K562 (cell line): ENCODE measurements around the gene OR7G1. TPM values are rescaled to one million over a fixed set of nuclear protein-coding genes. Genes with fewer than 3 reads are reported as not detected.

Experiments used
- AFF4 ChIP-seq: sonication (generic); formaldehyde crosslinking; IDR thresholded peaks from 2 replicates; pipeline ENCODE4 v1.8.0; 2023; ENCODE audit warnings: mild to moderate bottlenecking, missing genetic modification reagents
- CHD7 ChIP-seq: fragments of 200-600 bp; sonication (generic); IDR thresholded peaks from one replicate; pipeline ENCODE4 v1.6.1; 2012; ENCODE audit warnings: mild to moderate bottlenecking, low read depth, low read length, inconsistent platforms
- CREB1 ChIP-seq, 2 experiments: sonication (generic) in 1 of 2; formaldehyde crosslinking in 1 of 2; IDR thresholded peaks; 2 replicates each; pipeline versions ENCODE4 v1.6.1 to v1.8.0; 2012 to 2022; ENCODE audit warnings: inconsistent platforms in 1 of 2, mild to moderate bottlenecking in 1 of 2, missing genetic modification reagents in 1 of 2, moderate library complexity in 1 of 2
- ZHX1 ChIP-seq: fragments of 150-350 bp; conservative IDR thresholded peaks from 2 replicates; pipeline ENCODE4 v1.6.1; 2014; ENCODE audit warnings: low read length
- ZNF253 ChIP-seq: fragments of 250-450 bp; sonication (Bioruptor Pico); conservative IDR thresholded peaks from 2 replicates; pipeline ENCODE4 v1.6.1; 2021; ENCODE audit warnings: mild to moderate bottlenecking
- polyA plus RNA-seq, 8 experiments: library from polyadenylated mRNA; depleted of rRNA in 4 of 8; stranded (reverse) in 5 of 8; unstranded in 3 of 8; fragments of >200 nt; fragmentation: Nextera tagmentation in 2 of 8; fragmentation: Illumina TruSeq in 1 of 8; extraction: Ambion mirVana in 2 of 8; extraction: Trizol in 1 of 8; gene quantifications; 2 replicates each; pipeline versions ENCODE4 v1.2.1 to v1.2.3, GENCODE V29; 2011 to 2014; ENCODE audit warnings: inconsistent platforms in 1 of 8, missing spikeins in 1 of 8
- total RNA-seq, 7 experiments: library from RNA; depleted of rRNA in 6 of 7; stranded (reverse); fragments of >200 nt in 6 of 7; fragmentation: Illumina TruSeq in 2 of 7; extraction: Trizol in 2 of 7; gene quantifications; 2 replicates each; pipeline versions ENCODE4 v1.2.1 to v1.2.3, GENCODE V29; 2011 to 2021; ENCODE audit warnings: low replicate concordance in 1 of 7
- TF ChIP-seq, protein P1 (sequence below): sonication (generic); formaldehyde crosslinking; IDR thresholded peaks from 2 replicates; pipeline ENCODE4 v1.8.0; 2022; ENCODE audit warnings: mild to moderate bottlenecking, low read depth, missing genetic modification reagents

OR7G1 gene
- total and polyA plus RNA-seq, 9 of the 15 experiments (the other 6 are each of a cell fraction or from before 2014, with no cell fraction given), result not detected

DNA sequence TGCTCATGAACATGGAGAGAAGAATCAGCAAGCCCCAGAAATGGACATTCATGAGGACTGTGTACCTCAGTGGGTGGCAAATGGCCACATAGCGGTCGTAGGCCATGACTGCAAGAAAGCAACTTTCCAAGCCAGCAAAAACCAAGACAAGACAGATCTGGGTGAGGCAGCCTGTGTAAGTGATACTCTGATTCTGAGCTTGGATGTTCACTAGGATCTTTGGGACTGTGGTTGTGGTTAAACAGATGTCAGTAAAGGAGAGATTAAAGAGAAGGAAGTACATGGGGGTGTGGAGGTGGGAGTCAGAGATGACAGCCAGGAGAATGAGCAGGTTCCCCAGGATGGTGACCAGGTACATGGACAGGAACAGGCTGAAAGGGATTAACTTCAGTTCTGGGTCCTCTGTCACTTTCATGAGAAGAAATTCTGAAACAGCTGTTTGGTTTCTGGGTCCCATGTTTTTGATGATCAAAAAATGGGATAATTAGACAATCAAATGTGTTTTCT lies at the start of gene OR7G1 (continued):
- TF ChIP-seq ZHX1 (no peak), CREB1 (IDR thresholded peaks at IDR 0.05) (no peak), CREB1 (CRISPR knock-in tag; IDR thresholded peaks at IDR 0.05) (no peak), ZNF253 (no peak), AFF4 (CRISPR knock-in tag) (no peak), CHD7 (no peak)
- TF ChIP-seq, protein P1, sequence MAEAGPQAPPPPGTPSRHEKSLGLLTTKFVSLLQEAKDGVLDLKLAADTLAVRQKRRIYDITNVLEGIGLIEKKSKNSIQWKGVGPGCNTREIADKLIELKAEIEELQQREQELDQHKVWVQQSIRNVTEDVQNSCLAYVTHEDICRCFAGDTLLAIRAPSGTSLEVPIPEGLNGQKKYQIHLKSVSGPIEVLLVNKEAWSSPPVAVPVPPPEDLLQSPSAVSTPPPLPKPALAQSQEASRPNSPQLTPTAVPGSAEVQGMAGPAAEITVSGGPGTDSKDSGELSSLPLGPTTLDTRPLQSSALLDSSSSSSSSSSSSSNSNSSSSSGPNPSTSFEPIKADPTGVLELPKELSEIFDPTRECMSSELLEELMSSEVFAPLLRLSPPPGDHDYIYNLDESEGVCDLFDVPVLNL, result no peak
